Embryonic facial prominence (tissue), 1 donor: ENCODE data around the gene PRR33.

Source experiments
- DNase-seq: peaks from one replicate; pipeline ENCODE4 v3.0.0-alpha.2; 2016; ENCODE audit errors: extremely low spot score

Gene PRR33

GRCh38 chr11:1847006-1847735 lies 44.5 kb downstream of the PRR33 start:
- DNase-seq = no peak

- DNase-seq = no peak
These were observed 45.2 kb downstream of the PRR33 start for GRCh38 chr11:1846453-1846932.

GRCh38 chr11:1845561-1846452 lies 45.9 kb downstream of the PRR33 start:
- DNase-seq = no peak

GRCh38 chr11:1845095-1845429 lies 46.6 kb downstream of the PRR33 start:
- no peak for DNase-seq

GRCh38 chr11:1844221-1845094 lies 47.2 kb downstream of the PRR33 start:
- DNase-seq = no peak

- DNase-seq = no peak
These were observed 47.9 kb downstream of the PRR33 start for GRCh38 chr11:1843796-1844195.

- DNase-seq = no peak
These were observed 48.6 kb downstream of the PRR33 start for GRCh38 chr11:1843098-1843473.

GRCh38 chr11:1842149-1843097 lies 49.3 kb downstream of the PRR33 start:
- DNase-seq = no peak

- no peak for DNase-seq
These were observed 50.1 kb downstream of the PRR33 start for GRCh38 chr11:1841511-1842148.

GRCh38 chr11:1840780-1841480 lies 50.8 kb downstream of the PRR33 start:
- no peak for DNase-seq

GRCh38 chr11:1839924-1840779 lies 51.5 kb downstream of the PRR33 start:
- no peak for DNase-seq

- DNase-seq = no peak
These were observed 52.3 kb downstream of the PRR33 start for GRCh38 chr11:1839204-1839923.

- DNase-seq = no peak
These were observed 53.1 kb downstream of the PRR33 start, which contains the start of gene TNNI2 for GRCh38 chr11:1838426-1839144. TNNI2 (plus strand) TSS chr11:1838981; CDS start chr11:1839697, 716 bp downstream.
